Stimulated activated CD8-positive, alpha-beta memory T cell treated with anti-CD3 and anti-CD28 coated beads, Interleukin-7, amount 100 ng/mL, for 4 hours (primary cell): ENCODE measurements around the gene SYCE3.

ENCODE experiments used
- DNase-seq, 2 donors: peaks; one replicate each; pipeline ENCODE4 v3.0.0-alpha.2; 2020; ENCODE audit warnings: low read depth in 2 of 2

Gene SYCE3

GRCh38 chr22:50600538-50600937 lies 37.8 kb upstream of the SYCE3 start, which contains the start of gene MAPK8IP2:
MAPK8IP2 (plus strand) TSS chr22:50600793; CDS start chr22:50600819, 26 bp downstream.
- DNase-seq: no peak

- peak in 1 of 2 donors; percentile 28 for DNase-seq
These were observed 37.2 kb upstream of the SYCE3 start for GRCh38 chr22:50599816-50600455.

- no peak for DNase-seq
These were observed 34.4 kb upstream of the SYCE3 start for GRCh38 chr22:50597097-50597496.

GRCh38 chr22:50595189-50595588 lies 32.5 kb upstream of the SYCE3 start:
- no peak for DNase-seq

- no peak for DNase-seq
These were observed 24.7 kb upstream of the SYCE3 start for GRCh38 chr22:50587407-50587806.

- no peak for DNase-seq
These were observed 23.7 kb upstream of the SYCE3 start for GRCh38 chr22:50586416-50586815.

GRCh38 chr22:50585781-50586180 lies 23.1 kb upstream of the SYCE3 start:
- DNase-seq: no peak

GRCh38 chr22:50585238-50585637 lies 22.5 kb upstream of the SYCE3 start:
- DNase-seq: no peak

GRCh38 chr22:50584106-50585096 lies 21.7 kb upstream of the SYCE3 start:
- no peak for DNase-seq

GRCh38 chr22:50583294-50583861 lies 20.7 kb upstream of the SYCE3 start:
- DNase-seq: no peak

GRCh38 chr22:50582493-50583293 lies 20.0 kb upstream of the SYCE3 start, which contains the start of gene CHKB:
CHKB (minus strand) TSS chr22:50582849; CDS start chr22:50582781, 68 bp downstream.
- peak; percentile 95 to 98 for DNase-seq

- no peak for DNase-seq
These were observed 19.3 kb upstream of the SYCE3 start for GRCh38 chr22:50581950-50582492.

GRCh38 chr22:50581031-50581949 lies 18.6 kb upstream of the SYCE3 start:
- DNase-seq: no peak

- no peak for DNase-seq
These were observed 17.0 kb upstream of the SYCE3 start for GRCh38 chr22:50579752-50580151.

- no peak for DNase-seq
These were observed 16.1 kb upstream of the SYCE3 start for GRCh38 chr22:50578776-50579310.

- DNase-seq: no peak
These were observed 15.5 kb upstream of the SYCE3 start, which contains the start of gene CPT1B for GRCh38 chr22:50577987-50578775. CPT1B (minus strand) TSS chr22:50578427; CDS start chr22:50577915, 512 bp downstream.

GRCh38 chr22:50577697-50577986 lies 14.9 kb upstream of the SYCE3 start:
- no peak for DNase-seq

- DNase-seq: no peak
These were observed 14.3 kb upstream of the SYCE3 start for GRCh38 chr22:50576806-50577696.
